ENCODE measurements around the gene KPTN.
"Not testable (repeated sequence)": the region's sequence is repeated elsewhere in the genome, so short reads cannot be mapped to it uniquely, and the experiment has no call there.

The KPTN gene

GRCh38 chr19:47490847-47491246, 6.8 kb upstream of the KPTN start:
- DNase-seq: no peak

DNA sequence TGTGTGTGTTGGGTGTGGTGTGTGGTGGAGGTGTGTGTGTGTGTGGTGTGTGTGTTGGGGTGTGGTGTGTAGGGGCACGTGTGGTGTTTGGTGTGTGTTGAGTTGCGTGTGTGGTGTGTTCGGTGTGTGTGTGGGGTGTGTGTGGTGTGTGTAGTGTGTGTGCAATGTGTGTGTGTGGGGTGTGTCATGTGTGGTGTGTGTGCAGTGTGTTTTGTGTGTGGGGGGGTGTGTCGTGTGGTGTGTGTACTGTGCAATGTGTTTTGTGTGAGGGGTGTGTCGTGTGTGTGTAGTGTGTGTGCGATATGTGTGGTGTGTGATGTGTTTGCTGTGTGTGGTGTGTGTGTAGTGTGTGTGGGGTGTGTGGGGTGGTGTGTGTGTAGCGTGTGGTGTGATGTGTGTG, 6.0 kb upstream of the KPTN start:
- DNase-seq: no peak

DNA sequence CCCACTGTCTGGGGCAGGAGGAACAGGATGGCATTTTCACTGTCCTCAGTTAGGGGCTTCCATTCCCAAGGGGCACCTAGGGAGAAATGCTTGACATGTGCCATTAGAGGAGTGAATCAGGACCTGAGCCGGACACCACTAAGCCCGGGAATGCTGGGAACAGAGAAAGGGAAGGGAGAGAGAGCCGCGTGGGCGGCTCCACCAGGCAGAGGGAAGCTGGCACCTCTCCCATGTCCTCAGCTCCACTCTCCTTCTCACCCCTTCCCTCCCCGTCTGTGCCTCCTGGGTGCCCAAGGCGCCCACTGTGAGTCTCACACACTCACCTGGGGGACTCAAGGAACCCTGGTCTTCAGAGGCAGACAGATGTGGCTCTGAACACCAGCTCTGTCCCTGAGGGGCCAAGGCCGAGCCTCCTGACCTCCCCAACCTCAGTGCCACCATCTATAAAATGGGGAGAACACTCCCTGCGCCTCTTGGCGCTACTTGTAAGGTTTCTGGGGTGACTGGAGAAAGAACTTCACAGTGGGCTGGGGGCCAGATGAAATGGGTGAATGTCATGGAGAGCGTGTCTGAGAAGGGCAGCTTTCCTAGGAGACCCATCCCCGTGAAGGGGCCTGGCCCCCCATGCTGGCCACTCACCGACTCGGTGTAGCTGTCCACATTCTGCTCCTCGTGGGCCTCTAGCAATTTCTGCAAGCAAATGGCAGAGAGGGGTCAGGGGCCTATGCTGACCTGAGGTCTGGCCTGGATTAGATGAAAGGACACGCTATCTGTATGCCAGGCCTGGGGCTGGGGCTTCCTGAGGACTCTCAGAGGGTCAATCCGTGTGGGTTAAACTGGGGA, 5.3 kb upstream of the KPTN start:
- no peak for DNase-seq

DNA sequence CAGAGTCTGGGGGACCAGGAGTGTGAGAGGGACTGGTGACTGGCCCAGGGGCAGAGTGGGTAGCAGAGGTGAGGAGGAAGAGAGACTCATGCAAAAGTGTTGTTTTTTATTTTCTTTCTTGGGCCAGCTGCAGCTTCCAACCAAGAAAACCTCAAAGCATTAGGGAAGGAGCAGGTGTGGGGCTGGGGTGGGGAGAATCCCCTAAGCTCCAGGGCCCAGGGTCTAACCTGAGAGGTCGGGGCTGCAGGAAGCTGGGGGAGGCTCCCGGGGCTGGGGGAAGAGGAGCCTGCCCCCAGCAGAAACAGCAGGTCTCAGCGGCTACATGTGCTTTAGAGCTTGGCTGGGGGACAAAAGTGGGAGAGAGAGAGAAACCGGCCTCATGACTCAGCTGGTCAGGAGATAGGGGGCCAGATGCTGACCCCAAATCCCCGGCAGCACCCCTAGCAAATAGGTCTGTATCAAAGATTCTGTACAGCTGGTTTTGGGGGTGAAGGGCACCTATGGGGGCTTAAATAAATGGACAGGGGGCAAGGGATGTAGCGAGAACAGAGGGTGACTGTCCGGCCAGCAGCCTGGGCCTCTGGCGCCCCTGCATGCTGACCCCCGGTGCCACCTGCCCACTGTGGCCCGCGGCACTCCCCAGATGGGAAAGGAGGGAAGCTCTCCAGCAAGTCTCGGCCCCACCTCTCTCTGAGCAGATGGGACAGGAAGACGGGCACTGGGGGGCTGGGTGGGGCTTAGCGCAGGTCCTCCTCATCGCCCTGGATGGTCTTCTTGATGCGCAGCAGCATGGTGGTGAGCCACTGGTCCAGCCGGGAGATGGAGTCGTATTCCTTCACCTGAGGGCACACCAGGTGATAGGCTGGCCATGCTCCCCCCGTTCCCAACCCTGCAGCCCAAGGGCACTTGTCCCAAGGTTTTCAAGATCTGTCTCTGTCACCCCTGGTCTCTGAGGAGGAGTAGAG, 3.8 kb upstream of the KPTN start:
- no peak for DNase-seq

- DNase-seq: no peak
Measured at GRCh38 chr19:47486900-47487299, 2.9 kb upstream of the KPTN start.

GRCh38 chr19:47486220-47486619, 2.2 kb upstream of the KPTN start:
- DNase-seq: not testable (repeated sequence)

DNA sequence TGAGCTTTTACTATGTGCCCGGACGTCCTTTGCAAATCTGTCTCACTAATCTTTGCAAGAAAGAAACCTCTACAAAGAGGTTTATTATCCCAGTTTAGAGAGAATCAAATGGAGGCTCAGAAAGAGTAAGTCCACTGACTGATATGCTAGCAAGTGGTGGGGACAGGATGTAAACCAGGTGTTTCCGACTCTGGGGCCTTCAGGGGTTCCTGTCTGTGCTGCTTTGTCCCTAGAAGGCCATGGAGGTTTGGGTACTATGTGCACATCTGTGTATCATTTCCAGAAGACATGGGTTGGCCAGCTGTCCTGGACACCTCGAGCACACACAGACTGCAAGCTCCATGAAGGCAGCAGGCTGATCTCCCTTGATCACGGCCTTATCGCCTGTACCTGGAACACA, 1.2 kb upstream of the KPTN start:
- DNase-seq: no peak

DNA sequence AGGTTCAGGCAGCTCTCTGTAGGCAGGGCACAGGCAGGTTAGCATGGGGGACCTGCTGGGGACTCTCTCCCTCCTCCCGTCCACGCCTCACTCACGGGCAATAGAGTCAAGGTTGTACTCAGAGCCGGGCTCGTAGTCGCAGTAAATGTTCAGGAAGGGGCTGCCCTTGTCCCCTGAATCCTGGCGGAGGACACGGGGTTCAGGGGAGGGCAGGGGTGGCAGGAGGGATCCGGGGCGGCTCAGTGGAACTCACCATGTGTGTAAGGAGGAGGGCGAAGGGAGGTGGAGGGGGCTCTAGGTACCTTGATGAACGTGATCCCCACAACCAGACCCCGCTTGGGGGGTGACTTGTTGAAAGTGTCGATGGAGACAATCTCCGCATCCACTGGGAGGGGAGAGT, 819 bp downstream of the KPTN start:
- DNase-seq: no peak

GRCh38 chr19:47481460-47482052, 2.5 kb downstream of the KPTN start:
- DNase-seq: no peak

- DNase-seq: no peak
Measured at GRCh38 chr19:47480658-47481057, 3.4 kb downstream of the KPTN start.

DNA sequence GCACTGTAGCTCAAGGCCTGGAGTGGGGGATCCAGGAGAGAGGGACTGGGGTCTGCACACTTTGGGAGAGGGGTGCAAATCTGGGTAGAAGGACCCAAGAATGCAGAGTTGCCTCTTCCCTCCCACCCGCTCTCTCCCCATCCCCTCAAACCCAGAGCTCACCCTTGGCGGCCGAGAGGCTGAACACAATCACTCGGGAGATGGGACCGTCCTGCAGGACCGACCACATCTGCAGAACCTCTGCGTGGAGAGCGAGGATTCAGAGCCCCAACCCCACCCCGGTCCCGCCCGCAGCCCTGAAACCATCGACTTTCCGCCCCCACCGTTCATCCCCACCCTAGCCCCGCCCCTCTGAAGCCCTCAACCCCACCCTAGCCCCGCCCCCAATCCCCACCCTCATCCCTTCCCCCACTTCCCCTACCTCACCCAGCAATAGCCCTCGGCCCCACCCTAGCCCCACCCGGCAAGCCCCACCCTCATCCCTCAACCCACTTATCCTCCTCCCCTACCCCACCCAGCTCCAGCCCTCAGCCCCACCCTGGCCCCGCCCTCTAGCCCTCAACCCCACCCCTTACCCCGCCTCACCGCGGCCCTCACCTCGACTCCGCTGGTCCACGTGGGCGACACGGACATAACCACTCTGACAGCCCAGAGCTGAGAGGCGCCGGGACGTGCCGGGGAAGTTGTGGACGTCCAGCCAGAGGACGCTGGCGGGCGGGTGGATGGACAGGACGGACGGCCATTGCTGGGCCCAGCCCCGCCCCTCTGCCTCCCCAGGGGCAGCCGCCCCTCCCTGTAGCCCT, 4.1 kb downstream of the KPTN start:
- no peak for DNase-seq

- DNase-seq: no peak
Measured at GRCh38 chr19:47476438-47476972, 7.5 kb downstream of the KPTN start.

- no peak for DNase-seq
Measured at GRCh38 chr19:47475465-47475864, 8.6 kb downstream of the KPTN start.

DNA sequence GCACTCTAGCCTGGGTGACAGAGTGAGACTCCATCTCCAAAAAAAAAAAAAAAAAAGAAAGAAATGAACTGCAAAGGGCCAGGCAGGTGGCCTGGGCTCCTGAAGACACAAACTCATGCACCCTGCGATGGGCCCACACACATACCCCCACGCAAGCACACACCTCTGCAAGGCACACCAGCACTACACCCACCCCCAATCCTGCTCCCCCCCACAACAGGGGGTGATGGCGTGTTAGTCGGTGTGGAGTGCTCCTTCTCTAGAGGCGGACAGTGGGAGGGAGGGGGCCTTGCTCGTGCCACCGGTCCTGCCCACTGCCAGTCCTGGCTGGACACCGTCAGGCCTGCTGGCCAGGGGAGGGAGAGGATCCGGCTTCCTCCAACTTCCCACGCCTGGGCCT, 10.7 kb downstream of the KPTN start:
- no peak for DNase-seq

DNA sequence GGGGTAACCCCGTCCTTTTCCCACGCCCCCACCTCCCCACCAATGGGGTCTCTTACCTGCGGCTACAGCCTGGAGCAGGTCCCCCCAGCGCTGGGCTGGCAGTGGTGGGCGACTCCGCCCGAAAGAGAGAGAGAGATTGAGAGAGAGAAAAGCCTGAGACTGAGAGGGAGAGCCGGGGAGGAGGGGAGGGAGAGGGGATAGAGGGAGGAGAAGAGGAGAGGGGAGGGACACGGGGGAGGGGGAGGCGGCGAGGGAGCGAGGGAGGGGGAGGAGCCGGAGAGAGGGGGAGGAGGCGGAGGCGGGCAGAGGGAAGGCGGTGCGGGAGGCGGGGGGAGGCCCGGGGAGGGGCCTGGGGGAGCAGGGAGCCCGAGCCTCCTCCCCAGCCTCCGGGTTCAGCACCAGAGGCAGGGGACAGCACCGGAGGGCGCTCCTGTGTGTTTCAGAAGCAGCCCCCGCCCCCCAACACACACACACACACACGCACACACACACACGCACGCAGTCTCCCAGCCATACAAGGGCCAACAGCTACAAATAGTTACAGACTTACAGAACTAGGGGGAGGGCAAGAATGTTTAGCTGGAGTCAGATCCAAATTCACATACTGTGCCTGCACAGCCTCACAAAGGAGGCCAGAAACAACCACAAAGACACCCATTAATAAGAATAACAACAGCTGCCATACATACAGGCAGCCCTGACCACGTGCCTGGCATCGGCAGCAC, 12.1 kb downstream of the KPTN start, which contains the start of gene SLC8A2:
Gene SLC8A2, minus strand, starts transcription at position 161 of the 725 bp plus-strand sequence. CDS start 5,490 bp downstream, outside the sequence.
- DNase-seq: peak; percentile 72

- no peak for DNase-seq
Measured at GRCh38 chr19:47471381-47471732, 12.7 kb downstream of the KPTN start.

GRCh38 chr19:47470447-47471195, 13.4 kb downstream of the KPTN start:
- DNase-seq: no peak

DNA sequence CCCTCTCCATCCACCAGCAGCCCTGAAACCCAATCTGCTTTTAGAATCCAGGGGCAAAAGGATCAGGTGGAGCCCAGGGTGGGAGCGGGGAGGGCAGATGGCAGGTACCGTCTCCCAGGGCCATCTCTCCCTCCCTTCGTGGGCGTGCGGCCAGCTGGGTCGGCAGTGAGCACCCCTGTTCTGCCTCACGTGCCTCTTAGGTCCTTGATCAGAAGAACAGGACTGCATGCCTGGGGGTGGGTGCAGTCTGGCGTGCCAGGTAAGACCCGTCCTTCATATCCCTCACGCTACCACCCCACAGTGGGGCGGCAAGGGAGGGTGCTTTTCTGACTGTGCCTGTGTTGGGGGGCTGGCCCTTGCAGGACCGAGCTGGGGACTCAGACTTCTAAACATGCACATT, 14.3 kb downstream of the KPTN start:
- DNase-seq: no peak

DNA sequence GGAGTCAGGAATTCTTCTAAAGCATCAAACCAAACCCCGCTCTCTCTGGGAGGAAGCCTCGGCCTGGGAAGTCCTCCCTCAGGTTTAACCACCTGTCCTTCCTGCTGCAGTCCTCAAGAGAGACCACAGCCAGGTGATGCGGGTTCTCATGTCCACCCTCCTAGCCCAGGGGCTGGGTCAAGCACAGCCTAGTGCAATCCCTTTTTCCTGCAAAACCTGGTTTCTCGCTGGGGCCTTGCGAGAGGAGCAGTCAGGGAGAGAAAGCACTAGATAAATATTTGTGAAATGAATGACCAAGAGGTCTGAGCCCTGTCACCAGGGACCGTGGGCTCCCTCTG, 14.7 kb downstream of the KPTN start:
- DNase-seq: no peak

GRCh38 chr19:47467914-47468313, 16.1 kb downstream of the KPTN start:
- no peak for DNase-seq

DNA sequence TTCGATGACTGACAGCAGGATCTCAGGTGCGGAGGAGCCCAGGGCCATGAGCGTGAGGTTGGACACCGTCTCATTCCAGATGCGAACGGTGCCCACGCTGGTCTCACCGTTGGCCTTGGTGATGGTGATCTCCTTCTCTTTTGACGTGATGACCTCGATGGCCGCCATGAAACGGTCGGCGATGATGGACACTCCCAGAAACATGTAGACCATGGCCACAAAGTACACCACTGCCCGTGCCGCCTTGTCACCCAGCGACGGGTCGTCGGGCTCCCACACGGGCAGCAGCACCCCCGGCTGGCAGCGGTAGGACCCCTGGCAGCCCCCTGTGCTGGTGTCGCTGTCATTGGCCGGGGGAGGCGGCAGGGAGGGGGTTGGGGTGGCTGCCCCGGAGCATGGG, 18.1 kb downstream of the KPTN start:
- no peak for DNase-seq

Measured in NCI-H446 treated with DMSO at 0.1 percent for 48 hours (cell line).